HG02642 (cell line): ENCODE data around the gene BMERB1.
"Not testable (repeated sequence)": the region's sequence is repeated elsewhere in the genome, so short reads cannot be mapped to it uniquely, and the experiment has no call there.

Experiments
- ATAC-seq: cut with Tn5 transposase; IDR thresholded peaks from one replicate; pipeline ENCODE4 v1.9.1; 2021; ENCODE audit warnings: mild to moderate bottlenecking; ENCODE audit not compliant: unreplicated experiment, poor library complexity

BMERB1 gene

DNA sequence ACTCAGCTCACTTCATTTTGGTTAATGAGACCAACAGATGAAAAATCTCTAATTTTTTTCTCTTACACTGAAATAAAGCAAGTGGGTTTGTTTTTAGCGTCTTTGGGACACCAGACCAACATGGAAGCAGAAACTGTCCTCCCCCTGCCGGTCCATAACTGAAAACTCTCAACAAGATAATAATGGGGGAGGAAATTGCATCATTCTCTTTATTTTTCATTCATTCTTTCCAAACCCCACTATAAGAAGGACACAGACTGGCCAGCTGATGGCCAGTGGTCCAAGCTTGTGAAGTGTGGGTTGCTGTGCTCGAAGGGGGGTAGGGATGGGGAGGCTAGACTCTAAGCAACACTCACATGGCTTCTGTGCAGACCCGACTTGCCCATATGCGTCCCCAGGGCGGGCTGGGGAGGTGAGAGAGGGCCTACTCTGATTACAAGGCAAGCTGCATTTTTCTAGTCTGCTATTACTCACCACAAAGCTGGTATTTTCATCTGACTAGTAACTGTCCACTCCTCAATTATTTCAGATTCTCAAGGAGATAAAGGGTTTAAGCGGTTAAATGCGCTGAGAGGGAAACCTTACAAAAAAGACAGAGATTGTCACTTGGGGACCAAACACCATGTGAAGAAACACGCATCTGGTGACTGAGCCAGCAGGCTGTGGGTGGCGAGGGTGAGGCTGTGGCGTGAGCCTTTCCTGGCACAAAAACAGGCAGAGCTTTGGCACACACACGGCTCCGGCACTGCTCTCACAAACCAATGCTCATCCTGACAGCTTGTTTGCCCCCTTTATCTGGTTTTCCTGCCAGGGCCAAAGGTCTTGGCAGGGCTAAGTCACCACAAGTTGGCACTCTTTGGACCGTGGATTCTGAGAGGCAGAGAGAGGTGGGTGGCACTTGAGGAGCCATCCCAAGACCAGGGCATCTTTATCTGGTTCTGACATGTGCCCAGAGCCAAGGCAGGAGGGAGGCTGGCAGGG, 170.4 kb downstream of the BMERB1 start:
- ATAC-seq = no peak

DNA sequence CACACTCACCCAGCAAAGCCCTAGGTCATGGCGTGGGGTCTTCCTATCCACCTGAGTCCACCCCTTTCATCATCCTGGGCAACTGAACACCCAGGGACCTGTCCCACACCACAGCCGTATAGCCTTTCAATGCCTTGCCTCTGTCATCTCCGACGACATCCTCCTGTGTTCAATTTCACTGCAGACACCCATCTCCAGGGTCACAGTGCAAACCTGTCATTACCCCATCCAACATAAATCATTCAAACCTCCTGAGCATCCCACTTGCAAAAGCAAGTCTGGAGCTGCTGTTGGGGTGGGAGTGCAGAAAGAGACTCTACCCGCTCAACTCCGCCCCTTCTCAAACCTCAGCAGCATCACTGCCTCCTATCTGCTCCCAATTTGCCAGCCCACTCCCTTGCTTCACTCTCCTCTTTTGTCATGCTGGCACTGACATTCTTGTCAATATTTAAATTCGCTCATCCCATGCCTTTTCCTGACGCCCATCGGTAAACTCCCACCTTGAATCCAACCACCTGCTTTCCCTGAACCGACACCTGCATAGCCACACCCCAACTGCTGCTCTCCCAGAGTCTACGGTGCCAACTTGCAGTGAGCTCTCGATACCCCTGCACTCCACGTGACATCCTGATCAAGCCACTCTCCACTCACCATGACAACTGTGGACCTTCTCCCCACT, 171.6 kb downstream of the BMERB1 start:
- no peak for ATAC-seq

DNA sequence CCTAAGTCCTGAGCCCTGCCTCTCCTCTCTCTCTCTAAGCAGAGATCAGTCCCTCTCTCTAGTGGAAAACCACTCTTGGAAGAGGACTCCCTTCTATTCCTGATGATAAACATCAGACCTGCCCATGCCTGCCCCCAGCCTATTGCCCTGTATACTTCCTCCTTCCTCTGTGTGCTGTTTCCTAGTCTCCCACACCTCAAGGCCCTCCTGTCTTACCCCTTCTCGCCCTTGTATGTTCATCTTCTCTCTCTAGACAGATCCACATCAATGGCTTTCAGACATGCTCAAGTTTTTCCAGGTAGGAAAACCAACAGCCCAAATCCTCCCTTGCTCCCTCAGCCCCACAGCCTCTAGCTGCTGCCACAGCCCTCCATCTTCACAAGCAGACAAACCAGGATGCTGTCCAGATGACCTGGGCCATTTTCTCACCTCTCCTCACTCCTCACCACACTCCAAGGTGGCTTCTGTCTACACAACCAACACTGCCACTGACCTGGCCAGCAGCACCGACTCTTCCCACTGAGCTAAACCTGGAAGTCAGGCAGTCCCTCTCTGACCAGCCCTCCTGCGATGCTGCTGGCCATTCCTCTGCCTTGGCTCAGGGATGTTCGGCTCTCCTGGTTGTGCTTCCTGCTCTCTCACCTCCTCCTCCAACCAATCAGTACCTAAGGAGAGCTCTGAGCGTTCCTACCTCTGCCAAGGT, 172.3 kb downstream of the BMERB1 start:
- ATAC-seq = no peak

DNA sequence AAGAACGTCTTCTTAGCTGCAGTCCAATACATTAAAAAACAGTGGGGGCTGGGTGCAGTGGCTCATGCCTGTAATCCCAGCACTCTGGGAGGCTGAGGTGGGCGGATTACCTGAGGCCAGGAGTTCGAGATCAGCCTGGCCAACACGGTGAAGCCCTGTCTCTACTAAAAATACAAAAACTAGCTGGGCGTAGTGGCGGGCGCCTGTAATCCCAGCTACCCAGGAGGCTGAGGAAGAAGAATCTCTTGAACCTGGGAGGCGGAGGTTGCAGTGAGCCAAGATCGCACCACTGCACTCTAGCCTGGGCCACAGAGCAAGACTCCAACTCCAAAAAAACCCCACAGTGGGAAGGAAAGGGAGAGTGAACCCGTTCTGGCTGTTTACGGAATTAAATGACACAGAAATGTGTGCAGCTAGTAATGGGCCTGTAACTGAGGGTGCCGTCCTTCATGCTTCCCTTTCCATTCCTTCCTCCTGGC, 172.9 kb downstream of the BMERB1 start:
- not testable (repeated sequence) for ATAC-seq

DNA sequence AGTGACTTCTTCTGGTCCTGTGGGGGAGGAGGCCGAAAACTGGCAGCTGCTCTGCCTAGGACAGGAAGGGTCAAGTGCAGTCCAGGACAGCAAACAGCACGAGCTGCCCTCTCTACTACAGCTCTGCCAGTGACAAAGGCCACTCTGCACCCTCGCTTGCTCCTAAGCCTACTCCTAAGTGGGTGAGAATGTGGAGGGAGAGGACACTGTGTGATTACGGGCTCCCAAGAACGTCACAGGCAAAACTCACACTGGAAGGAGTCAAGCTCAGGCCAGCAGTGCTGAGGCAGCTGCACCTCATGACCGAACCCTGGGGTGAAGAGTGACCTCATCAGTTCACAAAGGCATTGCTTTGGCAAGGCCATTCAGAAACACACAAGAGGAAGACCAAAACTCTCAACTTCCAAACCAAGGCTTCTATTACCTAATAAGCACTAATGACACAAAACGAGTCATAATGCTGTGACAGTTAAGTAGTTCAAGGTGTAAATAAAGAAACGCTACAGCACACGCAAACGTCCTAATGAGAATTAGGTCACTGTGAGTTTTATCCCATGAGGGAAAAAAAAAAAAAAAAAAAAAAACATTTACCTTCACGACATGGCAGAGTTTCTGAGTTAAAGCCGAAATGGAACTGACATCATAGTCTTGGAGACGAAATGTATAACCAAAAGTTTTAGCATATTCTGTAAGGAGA, 173.5 kb downstream of the BMERB1 start:
- no peak for ATAC-seq

- no peak for ATAC-seq
Observed at GRCh38 chr16:15608398-15609285, 174.3 kb downstream of the BMERB1 start.

- ATAC-seq = no peak
Observed at GRCh38 chr16:15609286-15609649, 174.9 kb downstream of the BMERB1 start.

- no peak for ATAC-seq
Observed at GRCh38 chr16:15610369-15610871, 176.0 kb downstream of the BMERB1 start.

- ATAC-seq = no peak
Observed at GRCh38 chr16:15611610-15612009, 177.2 kb downstream of the BMERB1 start.

DNA sequence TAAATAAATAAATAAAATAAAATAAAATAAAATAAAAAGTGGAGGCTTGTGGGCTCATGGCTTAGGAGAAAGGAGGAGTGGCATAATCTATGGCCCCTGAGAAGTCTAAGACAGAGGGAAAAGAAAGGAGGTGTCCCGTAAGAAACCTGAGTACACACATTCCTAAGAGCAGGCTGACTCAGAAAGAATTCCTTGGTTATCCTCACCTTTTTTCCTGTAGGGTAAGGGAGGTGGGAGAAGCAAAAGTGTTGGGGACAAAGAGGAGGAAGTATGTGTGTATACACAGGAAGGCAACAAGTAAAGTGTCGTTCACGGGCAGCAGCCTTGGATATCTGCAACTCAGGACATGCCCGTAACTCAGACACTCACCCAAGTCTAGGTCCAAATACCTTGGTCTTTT, 179.3 kb downstream of the BMERB1 start:
- no peak for ATAC-seq

- ATAC-seq = no peak
Observed at GRCh38 chr16:15616012-15616411, 181.6 kb downstream of the BMERB1 start.

DNA sequence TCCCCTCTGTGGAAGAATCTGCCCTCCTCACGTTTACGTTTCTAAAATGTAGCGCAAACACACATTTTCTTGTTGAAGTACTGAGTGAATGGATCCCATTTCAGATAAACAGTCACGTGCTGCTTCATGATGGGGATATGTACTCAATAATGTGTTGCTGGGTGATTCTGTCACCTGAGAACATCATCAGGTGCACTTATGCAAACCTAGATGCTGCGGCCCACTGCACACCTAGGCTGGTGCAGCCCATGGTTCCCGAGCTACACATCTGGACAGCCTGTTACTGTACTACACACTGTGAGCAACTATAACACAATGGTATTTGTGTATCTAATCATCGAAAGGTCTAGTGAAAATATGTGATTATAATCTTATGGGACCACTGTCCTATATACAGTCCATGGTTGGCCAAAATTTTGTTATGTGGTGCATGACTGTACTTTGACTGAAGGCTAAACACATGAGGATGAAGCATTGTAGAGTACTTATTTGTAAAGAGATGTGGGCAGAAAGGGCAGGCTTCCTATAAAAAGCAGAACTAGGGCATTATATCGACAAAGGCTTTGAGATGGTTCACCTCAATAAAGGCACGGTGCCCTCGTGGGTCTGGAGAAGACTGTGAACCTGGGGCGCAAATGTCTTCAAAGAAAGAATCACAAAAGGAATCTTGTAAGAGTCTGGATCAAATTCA, 182.2 kb downstream of the BMERB1 start:
- ATAC-seq = no peak

GRCh38 chr16:15617901-15618300, 183.5 kb downstream of the BMERB1 start:
- no peak for ATAC-seq

DNA sequence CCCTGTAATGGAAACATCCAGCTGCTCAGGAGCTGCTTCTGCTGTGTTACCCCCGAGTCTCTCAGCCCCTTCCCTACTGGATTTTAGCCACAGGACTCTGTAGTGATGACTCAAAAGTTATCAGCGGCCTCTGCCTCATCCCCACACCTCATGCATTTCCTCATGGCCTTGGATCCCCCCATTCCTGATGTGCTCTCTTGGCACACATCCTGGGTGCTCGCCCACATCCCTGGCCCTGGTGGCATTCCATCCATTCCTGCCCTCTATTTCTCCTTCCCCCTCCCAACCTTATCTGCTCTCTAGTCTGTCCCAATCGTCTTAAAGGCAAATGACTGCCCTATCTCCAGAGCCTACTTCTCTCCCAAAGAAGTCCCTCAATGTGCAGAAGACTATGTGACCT, 184.0 kb downstream of the BMERB1 start:
- ATAC-seq = no peak

DNA sequence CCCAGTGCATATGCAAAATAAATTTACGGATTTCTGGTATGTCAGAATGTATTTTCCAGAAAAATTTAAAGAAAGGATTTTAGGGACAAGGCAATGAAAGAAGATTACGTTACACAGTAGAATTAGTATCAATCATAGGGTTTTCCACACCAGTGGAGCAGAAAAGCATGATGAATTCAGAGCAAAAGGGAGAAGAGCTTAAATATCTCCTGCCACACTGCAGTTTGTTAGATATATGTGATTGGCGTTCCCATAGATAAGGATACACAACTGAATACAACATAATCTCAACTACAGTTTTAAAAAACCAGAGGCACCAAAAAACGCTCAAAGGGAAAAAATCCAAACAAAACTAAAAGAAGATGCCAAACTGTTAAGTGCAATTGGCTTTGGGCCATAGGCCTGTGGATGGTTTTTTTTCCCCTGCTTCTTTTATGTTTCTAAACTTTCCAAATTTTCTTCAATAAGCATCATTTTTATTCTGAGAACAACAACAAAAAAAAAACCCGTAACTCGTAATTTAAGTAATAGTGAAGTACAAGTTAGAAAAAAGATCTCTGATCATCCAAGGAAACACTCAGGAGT, 186.3 kb downstream of the BMERB1 start:
- no peak for ATAC-seq

DNA sequence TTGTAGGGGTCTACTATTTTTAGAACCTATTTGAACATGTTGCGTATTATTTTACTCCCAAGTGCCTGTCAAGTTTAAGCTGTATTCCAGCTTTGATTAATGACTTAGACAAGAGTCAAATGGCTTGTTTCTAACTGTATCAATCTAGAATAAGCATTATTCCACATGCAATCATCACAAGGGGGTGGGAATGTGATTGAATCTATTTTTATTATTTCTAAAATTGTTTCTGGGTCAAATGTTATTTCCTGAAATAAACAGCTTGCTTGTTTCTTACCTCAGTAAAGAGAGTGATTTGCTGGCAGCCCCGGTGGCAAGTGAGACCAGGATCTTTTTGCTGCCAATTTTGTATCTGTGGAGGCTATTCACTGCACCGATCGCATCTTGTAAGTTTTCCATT, 187.1 kb downstream of the BMERB1 start:
- ATAC-seq = no peak

- ATAC-seq = no peak
Observed at GRCh38 chr16:15621889-15622288, 187.5 kb downstream of the BMERB1 start.

DNA sequence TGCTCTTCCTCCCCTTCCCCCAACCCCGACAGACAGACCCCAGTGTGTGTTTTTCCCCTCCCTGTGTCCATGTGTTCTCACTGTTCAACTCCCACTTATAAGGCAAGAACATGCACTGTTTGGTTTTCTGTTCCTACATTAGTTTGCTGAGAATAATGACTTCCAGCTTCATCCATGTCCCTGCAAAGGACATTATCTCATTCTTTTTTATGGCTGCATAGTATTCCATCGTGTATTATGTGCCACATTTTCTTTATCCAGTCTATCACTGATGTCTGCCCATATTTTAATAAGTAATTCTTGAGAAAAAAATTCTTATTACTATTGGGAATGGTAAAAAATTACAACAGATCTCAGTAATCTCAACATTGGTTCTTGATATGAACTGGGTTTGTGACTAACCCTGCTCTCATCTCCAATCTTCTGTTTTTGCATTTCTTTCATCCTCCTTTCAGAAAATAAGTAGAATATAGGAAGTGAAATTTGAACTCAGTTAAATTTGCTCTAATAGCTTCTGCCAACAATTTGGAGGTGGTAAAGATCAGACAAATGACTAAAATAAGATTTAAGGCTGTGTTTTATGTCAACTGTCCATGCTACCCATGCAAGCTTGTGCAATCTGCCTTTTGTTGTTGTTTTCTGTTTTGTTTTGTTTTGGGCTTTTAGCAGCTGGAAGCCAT, 197.5 kb downstream of the BMERB1 start:
- ATAC-seq = no peak
